Measurements from ENCODE around the gene TTC21B.
"Not testable (repeated sequence)": the region's sequence is repeated elsewhere in the genome, so short reads cannot be mapped to it uniquely, and the experiment has no call there.

The TTC21B gene

GRCh38 chr2:165889158-165889557 lies 64.4 kb downstream of the TTC21B start:
- no peak overlapping the region for H3K4me3 ChIP-seq (ENCODE audit: low read depth, low read length)

GRCh38 chr2:165888171-165888570 lies 65.4 kb downstream of the TTC21B start:
- H3K4me3 ChIP-seq (ENCODE audit: low read depth, low read length): no peak overlapping the region

- no peak overlapping the region for H3K4me3 ChIP-seq (ENCODE audit: low read depth, low read length)
Observed at GRCh38 chr2:165886487-165887146, 67.0 kb downstream of the TTC21B start.

- no peak overlapping the region for H3K4me3 ChIP-seq (ENCODE audit: low read depth, low read length)
Observed at GRCh38 chr2:165877565-165878550, 75.7 kb downstream of the TTC21B start.

GRCh38 chr2:165876712-165877111 lies 76.9 kb downstream of the TTC21B start:
- no peak overlapping the region for H3K4me3 ChIP-seq (ENCODE audit: low read depth, low read length)

- no peak overlapping the region for H3K4me3 ChIP-seq (ENCODE audit: low read depth, low read length)
Observed at GRCh38 chr2:165876269-165876668, 77.3 kb downstream of the TTC21B start.

- H3K4me3 ChIP-seq (ENCODE audit: low read depth, low read length): no peak overlapping the region
Observed at GRCh38 chr2:165874445-165875039, 79.0 kb downstream of the TTC21B start.

- H3K4me3 ChIP-seq (ENCODE audit: low read depth, low read length): no peak overlapping the region
Observed at GRCh38 chr2:165872101-165872791, 81.3 kb downstream of the TTC21B start.

- no peak overlapping the region for H3K4me3 ChIP-seq (ENCODE audit: low read depth, low read length)
Observed at GRCh38 chr2:165871025-165871424, 82.6 kb downstream of the TTC21B start.

- H3K4me3 ChIP-seq (ENCODE audit: low read depth, low read length): no peak overlapping the region
Observed at GRCh38 chr2:165870346-165870745, 83.2 kb downstream of the TTC21B start.

GRCh38 chr2:165868211-165868610 lies 85.4 kb downstream of the TTC21B start:
- no peak overlapping the region for H3K4me3 ChIP-seq (ENCODE audit: low read depth, low read length)

- no peak overlapping the region for H3K4me3 ChIP-seq (ENCODE audit: low read depth, low read length)
Observed at GRCh38 chr2:165864296-165864695, 89.3 kb downstream of the TTC21B start.

- H3K4me3 ChIP-seq (ENCODE audit: low read depth, low read length): no peak overlapping the region
Observed at GRCh38 chr2:165863810-165864261, 89.7 kb downstream of the TTC21B start.

- H3K4me3 ChIP-seq (ENCODE audit: low read depth, low read length): not testable (repeated sequence)
Observed at GRCh38 chr2:165861083-165861482, 92.5 kb downstream of the TTC21B start.

- H3K4me3 ChIP-seq (ENCODE audit: low read depth, low read length): not testable (repeated sequence)
Observed at GRCh38 chr2:165859723-165860122, 93.9 kb downstream of the TTC21B start.

- no peak overlapping the region for H3K4me3 ChIP-seq (ENCODE audit: low read depth, low read length)
Observed at GRCh38 chr2:165857876-165858275, 95.7 kb downstream of the TTC21B start.

GRCh38 chr2:165852394-165852793 lies 101.2 kb downstream of the TTC21B start:
- H3K4me3 ChIP-seq (ENCODE audit: low read depth, low read length): no peak overlapping the region

GRCh38 chr2:165847001-165847400 lies 106.6 kb downstream of the TTC21B start:
- H3K4me3 ChIP-seq (ENCODE audit: low read depth, low read length): no peak overlapping the region

- H3K4me3 ChIP-seq (ENCODE audit: low read depth, low read length): no peak overlapping the region
Observed at GRCh38 chr2:165846056-165846455, 107.5 kb downstream of the TTC21B start.

GRCh38 chr2:165844216-165844615 lies 109.4 kb downstream of the TTC21B start:
- H3K4me3 ChIP-seq (ENCODE audit: low read depth, low read length): no peak overlapping the region

- no peak overlapping the region for H3K4me3 ChIP-seq (ENCODE audit: low read depth, low read length)
Observed at GRCh38 chr2:165843351-165843750, 110.2 kb downstream of the TTC21B start.
